ENCODE results near the gene HOXC4.

DNA sequence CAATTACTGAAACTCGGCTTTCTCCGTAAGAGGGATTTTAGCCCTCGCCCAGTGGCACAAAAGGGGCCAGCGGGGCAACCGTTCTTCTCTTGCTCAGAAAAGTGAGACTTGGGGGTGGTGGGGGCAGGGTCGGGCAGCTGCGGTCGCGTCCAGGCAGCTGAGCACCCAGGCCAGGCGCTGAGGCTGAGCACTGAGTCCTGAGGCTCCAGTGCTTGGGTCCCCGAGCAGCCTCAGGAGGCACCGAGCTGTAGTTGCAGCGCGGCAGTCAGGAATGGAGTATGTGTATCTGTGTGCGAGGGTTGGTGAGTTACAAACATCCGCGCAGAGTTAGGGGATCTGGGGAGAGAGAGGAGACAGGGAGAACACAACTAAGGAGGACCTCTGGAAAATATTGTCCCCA is 29.5 kb upstream of the HOXC4 start:
- TF ChIP-seq CTCF (IDR thresholded peaks at IDR 0.05; ENCODE audit: poor library complexity, severe bottlenecking) (no peak), EZH2 (IDR thresholded peaks at IDR 0.05; ENCODE audit: borderline replicate concordance, insufficient read depth, low read length, poor library complexity, severe bottlenecking) (no peak), POLR2AphosphoS5 (IDR thresholded peaks at IDR 0.05) (no peak), EP300 (conservative IDR thresholded peaks at IDR 0.05; ENCODE audit: poor library complexity, severe bottlenecking) (no peak)
